ENCODE measurements around the gene B3GALT6.

Gene B3GALT6

DNA sequence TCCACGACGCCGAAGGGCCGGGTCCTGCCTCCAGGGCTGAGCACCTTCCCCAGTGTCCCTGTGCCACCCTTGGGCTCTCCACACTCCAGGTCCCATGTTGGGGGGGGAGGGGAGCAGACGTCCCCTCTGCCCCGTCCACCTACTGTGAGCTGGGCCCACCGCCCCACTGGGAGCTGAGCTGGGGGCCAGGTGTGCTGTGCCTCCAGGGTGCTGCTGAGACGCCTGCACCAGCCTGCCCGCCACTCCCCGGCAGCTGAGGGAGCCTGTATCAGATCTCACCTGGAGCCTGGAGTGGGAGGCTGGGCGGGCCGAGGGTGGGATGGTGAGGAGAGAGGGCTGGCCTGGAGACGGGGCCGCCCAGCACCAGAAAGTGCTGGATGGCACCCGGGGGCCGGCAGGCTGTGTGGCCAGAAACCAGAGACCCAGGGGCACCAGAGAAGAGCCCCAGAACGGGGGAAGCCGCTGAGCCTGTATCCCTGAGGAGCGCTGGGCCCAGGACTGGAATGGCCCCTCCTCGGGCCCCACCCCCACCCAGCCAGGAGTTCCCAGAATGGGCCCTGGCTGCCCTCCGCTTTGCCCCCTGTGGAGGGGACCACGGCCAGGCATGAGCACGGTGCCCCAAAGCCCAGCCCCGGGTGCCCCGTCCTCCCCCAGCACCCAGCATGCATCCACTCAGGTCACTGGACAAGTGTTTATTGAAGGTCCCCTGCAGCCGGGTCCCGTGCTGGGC is 29.0 kb upstream of the B3GALT6 start:
- DNase-seq = no peak

DNA sequence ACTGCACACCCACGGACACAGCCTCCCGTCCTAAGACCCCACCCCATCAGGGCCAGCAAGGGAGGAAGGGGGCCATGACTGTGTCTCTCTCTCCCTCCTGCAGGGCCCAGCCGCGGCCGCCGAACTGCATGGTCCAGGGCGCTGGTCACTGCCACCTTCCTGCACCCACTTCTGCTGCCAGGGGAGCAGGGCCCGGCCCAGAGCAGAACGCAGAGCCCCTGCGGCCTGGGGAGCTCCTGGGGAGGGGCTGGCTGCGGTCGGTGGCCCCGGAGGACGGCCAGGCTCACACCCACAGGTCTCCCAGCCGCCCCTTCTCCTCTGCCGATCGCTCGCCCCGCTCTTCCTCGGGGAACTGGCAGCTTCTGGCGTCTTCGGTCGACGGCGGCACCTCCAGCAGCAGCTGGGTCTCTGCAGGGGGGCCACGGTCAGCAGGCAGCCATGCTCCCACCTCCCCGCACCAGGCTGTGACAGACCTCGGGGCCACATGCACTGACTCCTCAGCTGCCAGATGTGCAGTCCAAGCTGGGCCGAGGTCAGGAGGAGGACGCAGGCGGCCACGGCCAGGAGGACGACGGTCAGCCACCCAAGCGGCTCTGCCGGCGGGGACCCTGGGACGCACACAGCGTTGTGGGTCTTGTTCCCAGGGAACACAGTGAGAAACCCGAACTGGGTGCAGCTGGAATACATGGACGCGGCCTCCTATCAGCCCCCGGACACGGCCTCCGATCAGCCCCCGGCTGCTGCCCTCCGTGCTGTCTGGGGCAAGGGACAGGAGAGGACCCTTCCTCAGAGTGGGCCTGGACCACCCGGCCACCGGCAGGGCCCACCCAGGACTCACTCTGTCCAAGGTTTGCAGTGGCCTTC is 28.2 kb upstream of the B3GALT6 start:
- DNase-seq = no peak

DNA sequence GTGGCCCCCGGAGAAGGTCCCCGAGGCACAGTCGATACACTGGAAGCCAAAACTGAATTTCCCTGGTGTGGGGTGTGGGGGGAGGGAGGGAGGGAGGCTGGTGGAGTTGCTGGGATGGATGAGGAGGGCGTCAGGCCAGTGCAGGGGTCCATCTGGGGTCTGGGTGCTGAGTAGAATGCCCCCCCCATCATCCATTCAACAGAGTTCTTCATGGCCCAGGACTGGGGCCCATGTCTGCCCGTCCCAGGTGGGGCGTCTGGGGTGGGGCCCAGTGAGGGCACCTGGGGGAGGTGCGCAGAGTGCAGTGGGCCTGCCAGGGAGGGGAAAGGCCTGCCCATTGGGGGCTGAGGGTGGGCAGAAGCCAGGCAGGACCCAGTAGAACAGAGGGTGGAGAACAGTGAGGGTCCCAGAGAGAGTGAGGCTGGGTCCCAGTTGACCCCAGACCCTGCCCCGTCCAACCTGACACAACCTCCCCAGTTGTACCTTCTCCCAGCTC is 27.6 kb upstream of the B3GALT6 start:
- no peak for DNase-seq

DNA sequence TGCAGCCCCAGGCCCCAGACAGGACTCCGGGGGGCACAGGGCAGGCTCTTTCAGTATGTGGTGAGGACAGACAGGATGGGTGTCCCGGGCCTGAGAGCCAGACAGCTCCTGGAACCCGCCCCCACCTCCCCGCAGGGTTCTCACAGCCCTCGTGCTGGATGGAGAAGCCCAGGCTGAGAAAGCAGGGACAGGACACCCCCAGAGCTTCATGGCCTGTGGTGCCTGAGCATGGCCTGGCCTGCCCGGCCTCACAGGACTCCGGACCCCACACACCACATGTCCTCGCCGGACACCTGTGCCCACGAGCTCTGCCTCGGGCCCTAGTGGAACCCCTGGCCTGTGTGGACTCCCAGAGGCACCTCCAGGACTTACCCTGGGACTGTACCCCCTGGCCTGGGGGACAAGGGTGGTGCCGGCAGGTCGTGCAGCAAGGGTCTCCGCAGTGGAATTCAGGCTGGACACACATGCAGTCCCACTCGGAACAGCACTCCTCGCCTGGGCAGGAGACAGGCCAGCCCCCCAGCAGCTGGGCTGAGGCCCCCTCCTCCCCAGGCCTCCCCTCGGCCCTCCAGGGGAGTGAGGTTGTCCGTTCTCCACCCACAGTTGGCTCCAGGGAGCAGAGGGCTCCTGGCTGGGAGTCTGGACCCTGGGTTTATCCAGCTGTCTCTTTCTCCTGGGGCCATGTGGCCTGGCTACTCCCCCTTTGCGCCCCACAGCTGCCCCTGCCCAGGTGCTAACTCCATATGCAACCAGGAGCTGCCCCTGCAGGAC is 26.9 kb upstream of the B3GALT6 start:
- no peak for DNase-seq

DNA sequence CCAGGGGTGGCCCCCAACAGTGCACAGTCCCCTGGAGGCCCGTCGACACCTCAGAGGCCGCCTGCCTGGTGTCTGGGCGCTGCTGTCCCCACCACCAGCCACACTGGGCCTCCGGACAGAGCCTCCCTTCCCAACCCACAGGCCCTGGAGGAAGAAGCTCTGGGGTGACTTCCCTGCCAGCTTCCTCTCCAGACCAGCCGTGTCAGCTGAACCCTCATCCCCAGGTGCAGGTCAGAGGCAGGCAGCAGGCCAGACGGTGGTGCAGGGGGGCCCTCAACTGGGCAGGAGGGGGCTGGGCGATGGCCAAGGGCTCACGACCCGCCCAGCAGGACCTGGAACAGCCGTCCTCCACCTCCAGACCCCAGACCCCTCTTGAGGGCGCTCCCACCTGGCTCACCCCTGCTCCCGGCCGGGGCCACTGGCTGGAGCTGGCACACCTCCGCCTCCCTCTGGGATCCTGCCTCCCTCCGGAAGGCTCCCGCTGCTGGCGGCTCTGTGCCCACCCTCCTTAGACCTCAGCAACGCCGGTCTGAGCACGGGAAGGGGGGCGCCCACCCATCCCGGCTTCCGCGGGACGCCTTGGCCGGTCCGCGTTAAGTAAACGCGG is 26.2 kb upstream of the B3GALT6 start:
- DNase-seq = no peak

DNA sequence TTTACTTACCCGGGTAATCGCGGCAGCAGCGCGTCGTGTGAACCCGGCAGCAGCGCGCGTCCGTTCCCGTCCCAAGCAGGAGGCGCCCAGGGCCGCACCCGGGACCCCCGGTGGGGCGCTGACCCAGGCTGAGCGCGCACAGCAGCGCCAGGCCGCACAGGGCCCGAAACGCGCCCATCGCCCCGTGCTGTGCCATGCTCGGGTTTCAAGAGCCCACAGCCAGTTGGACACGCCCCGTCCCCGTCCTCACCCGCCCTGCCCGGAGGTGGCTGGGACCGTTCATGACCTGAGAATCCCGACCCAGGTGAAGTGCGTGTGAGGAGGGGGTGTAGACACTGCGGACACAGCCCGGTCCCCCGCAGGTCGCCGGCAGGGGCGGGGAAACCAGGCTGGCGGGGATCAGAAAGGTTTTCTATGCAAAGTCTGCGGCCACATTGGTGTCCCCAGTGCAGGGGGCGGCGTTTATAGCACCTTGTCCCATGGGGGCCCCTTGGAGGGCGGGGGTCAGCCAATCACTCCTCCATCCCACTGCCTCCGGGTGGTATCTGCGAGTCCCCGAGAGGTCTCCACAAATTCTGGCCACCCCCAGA is 25.6 kb upstream of the B3GALT6 start, which contains the start of gene TNFRSF18:
Gene TNFRSF18 (minus strand): TSS at position 217 of the 590 bp plus-strand sequence. CDS start 21 bp downstream, at position 196.
- peak; percentile 97 for DNase-seq

DNA sequence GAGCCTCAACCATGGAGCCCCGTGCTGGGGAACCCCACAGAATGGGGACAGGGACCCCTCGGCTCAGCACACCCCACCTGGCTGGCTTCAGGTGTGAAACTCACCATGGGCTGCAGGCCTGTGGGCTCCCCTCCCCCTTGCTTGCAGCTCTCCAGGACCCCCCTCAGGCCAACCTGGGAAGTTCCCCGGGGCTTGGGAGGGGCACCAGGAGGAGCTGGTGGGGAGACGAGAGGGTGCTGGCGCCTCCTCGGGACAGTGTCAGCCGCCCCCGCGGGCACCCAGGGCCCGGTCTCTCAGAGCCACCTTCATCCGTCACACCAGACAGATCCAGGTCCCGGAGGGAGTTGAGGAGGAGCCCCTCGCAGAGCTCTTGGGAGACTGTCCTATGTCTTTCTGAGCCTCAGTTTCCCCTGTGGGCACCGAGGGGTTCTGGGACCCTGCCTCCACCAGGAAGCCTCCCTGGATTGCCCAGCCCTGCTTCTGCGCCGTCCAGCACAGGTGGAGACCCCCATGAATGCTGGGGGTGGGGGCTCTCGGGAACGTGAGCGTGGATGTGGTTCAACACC is 25.0 kb upstream of the B3GALT6 start:
- no peak for DNase-seq

DNA sequence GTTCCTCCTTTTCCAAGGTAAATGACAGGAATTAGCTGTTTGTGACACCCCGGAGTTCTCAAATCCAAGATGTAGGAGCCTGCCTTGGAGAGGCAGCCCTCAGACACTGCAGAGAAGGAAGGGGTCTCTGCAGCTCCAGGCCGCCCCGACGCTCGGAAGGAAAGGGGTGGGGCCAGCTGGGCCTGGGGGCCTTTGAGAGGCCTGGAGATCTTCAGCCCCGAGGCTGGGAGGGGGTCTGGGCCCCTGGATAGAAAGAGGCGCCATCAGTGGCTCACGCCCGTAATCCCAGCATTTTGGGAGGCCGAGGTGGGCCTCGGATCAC is 24.5 kb upstream of the B3GALT6 start:
- DNase-seq = no peak

DNA sequence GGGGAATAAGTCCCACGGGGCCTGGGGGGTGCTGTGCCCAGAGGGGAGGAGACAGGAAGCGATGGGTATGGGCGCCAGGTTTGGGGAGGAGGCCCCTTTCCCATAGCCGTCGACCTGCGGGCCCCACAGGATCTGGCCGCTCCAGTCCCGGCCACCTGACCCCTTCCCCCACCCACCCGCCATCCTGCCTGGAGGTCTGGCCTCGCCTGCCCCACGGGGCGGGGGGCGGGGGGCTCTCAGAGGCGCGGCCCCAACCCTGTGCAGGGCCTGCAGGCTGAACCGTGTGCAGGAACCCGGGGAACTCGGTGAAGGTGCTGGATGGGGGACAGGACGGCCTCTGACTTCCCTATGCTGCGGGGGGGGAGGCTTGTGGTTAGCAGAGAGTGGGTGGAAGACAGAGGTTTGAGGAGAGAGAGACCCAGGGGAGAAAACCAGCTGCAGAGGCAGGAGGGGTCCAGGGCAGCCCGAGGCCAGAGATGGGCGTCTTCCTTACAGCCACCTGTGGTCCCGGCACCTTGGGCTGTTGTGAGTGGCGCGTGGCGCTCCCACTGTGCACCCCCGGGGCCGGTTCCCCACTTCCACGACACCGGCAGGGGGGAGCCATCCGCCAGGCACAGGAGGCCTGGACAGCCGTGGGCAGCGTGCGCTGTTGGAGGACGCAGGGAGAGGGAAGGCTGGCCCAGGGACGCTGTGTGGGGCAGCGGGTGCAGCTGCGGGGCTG is 23.2 kb upstream of the B3GALT6 start:
- DNase-seq = no peak

DNA sequence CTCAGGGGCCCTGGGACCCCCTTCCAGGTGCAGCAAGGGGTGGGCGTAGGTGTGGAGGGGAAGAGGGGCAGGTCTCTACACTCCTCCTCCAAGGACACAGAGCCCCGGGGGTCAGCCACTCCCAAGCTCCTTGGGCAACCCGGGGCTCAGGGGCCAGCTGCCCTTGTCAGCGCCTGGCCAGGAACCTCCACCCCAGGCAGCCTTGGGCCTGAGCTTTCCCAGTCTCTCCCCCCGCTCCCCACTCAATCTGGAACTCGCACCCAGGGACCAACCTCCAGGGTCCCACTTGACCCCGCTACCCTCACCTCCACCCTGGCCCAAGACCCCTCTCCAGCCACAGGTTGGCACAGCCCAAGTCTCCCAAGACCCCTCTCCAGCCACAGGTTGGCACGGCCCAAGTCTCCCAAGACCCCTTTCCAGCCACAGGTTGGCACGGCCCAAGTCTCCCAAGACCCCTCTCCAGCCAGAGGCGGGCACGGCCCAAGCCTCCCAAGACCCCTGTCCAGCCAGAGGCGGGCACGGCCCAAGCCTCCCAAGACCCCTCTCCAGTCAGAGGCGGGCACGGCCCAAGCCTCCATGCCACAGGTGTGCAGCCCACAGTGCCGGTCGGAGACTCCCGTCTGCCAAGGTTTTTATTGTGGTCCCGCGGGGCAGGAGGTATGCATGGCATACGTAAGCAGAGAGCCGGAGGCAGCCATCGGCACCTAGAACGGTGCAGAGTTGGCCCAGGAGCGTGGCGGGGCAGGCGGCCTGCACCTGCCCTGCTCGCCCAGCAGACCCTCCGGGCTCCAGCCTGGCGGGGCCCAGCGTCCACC is 21.1 kb upstream of the B3GALT6 start:
- DNase-seq = no peak

DNA sequence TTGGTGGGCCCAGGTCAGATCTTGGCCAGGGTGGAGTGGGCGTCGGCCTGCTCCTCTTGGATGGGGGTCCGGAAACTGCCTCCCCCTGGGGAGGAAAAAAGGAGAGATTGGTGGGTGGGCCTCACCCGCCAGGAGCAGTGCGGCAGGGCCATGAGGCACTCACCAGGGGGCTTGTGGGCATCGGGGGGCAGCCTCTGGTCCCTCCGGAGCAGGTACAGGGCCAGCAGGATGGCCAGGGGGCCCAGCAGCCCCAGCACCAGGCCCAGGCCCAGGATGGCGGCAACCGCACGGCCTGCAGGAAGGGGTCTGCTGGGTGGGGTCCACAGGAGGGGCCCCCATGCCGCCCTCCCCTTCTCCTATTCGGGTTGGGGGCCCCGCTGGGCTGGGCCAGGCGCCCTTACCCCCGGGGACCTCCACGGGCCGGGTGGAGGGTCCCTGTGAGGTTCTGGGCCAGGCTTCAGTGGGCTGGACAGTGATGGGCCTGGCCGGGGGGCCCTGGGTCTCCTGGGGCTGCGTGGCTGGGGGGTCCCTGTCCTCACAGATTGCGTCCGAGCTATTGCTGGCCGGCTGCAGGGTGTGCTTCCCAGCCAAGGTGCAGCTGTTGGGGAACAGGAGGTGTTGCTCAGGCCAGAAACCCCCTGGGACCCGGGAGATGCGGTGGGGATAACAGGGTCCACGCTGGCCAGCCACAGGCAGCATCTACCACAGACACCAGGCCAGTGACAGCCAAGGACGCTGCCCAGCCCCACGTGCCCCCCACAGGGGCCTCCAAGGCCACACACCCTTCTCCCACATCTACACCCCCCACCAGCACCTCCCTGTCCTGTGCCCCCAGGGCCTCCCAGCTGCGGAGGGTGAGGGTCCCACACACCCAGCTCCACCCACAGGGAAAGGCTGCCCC is 20.2 kb upstream of the B3GALT6 start:
- no peak for DNase-seq

DNA sequence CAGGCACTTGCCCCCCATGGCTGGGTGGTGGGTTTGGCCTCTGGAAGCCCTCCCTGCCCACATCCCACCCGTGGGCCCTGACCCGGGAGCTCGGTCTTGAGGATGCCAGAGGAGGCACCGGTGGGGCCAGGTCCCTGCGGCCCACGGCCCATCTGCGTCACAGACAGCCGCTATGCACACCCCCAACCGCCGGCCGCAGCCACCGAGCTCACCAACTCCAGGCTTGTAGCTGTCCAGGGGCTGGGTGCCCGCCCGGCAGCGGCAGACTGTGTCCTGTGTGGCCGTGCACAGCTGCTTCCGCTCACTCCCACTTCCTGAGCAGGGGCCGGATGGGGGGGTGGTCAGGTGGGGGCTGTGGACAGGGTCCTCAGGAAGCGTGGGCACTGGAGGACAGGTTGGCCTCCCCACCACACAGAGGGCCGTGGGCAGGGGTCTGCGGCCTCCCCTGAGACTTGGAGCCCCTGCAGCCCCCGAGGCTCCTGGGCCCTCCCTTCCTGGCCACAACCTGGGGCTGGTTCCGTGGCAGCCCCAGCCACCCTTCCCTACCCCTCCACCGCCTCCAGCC is 19.2 kb upstream of the B3GALT6 start:
- no peak for DNase-seq

DNA sequence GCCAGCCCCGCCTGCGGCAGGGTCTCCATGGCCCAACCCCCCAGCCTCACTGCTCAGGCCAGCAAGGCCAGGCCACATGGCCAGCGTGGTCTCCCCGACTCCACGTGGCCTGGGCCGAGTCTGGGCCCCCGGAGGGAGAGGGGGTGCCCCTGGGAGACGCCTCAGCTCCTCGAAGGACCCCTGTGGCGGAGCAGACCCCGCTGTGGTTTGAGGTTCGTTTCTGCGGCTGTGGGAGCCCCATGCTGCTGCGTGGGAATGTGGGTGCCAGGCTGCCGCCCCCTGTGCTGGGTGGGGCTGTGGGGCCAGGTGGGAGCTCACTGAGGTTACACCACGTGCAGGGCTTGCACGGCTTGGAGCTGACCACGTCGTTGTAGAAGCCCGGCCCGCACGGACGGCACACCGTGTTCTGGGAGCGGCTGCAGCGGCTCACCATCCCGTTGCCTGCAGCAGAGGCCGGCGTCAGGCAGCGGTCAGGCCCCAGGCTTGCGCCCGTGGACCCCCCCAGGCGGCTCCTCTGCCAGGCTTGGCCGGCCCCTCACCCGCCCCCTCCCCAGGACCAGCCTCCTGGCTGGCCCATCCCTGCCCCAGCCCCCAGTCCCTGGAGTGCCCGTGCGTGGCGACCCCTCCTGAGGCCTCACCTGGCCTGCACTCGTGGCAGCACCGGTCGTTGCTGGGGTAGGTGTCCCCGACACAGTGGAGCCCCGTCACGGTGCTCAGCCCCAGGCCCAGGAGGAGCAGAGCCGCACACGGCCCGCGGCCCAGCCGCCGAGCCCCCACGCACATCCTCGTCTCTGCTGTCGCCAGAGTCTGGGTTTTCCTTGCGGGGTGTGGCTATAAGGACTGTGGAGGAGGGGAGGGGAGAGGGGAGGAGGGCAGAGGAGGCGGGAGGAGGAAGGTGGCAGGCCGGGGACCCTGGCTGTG is 18.4 kb upstream of the B3GALT6 start, which contains the start of gene TNFRSF4:
Gene TNFRSF4 (minus strand): TSS at position 809 of the 921 bp plus-strand sequence. CDS start 26 bp downstream, at position 783.
- no peak for DNase-seq

DNA sequence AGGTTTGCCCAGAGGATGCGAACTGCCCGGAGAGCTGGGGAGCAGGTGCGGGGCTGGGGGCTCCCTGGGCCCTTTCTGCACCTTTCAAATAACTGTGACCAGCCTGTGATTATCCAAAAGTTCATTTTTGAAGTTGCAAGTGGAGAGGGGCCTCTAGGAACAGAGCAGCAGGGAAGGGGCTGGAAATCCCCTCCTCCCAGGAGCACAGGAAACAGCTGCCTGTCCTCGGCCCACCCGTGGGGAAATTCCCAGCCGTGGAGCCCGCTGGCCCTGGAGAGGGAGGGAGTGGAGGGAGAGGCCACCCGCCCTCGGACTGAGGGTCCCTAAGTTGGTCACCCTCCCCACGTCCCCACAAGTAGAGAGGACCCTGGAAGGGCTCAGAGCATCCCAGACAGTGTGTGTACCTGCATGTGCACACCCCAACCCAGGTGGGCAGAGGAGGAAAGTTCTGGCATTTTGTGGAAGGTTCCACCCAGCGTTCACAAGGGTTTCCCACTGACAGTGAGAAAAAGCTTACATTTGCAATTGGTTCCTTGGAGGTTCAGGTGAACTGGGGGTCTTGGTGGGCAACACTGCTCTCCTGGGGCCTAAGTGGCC is 16.9 kb upstream of the B3GALT6 start:
- no peak for DNase-seq

DNA sequence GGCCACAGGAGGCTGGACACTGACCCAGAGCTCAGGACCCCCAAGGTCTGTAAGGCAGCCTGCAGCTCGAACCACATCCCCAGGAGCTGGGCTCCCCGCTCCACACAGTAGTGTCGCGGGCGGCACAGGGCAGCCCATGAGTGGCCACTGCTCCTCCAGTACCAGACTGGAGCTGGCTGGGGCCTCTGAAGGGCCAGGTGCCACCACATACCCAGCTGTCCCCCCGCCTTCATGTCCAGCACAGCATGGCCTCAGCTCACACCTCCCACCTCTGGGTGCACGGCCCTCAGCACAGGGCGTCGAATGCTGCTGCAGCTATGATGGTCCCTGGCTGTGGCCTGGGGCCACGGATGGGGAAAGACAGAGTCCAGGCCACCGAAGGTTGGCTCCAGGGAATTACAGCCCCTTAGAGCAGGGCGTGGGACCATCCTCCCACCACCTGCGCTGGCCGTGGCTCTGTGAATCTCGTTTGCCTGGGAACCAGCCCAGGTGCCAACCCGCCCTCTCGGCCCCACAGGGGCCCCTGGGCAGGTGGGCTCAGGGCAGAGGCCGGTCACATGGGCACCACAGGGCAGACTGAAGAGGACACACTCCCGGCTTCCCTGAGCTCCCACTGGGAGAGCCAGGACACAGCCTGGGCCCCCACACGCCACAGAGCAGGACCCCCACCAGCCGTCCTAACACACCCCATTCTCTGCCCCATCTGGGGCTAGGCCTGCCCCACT is 16.0 kb upstream of the B3GALT6 start:
- no peak for DNase-seq

DNA sequence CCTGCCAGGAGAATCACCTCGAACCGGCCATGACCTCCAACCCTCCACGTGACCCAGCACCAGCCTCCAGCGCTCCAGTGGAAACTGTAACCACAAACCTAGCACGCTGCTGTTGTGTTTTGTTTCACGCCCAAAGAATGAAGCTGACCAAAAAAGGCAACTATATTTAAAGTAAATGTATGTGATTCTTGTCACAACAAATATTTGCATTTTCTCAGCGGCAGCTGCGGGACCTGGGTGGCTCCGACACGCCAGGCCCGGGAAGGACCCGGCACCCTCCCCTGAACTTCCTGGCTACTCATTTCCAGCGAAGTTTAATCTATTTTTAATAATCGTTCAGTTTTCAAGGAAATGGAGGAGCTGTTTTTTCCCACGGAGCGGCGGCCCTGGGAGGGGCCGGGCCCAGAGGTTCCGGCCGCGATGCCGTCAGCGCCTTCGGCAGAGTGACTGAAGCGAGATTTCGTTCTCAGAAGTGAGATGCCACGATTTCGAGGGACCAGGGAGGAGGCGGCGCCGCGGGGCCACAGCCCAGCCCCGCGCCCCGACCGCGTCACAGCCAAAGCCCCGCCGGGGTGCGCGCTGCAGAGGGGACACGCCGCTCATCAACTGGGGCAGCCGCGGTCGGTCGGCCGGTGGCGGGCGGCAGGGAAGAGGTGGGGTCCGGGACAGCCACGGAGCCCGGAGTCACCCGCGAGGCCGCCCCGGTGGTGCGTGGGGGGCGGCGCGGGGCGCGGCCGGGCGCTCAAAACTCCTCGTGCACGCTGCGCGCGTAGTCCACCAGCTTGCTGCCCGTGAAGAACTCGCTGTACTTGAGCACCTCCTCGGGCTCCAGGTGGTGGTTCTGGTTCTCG is 15.0 kb upstream of the B3GALT6 start:
- no peak for DNase-seq
